ENCODE data around the gene VPS13C. TPM values are rescaled to one million over a fixed set of nuclear protein-coding genes. Genes with fewer than 3 reads are reported as not detected.

VPS13C gene
- total and polyA plus RNA-seq, 2 experiments from 2014 or later: 10.2 to 20.5 TPM

- H2AFZ ChIP-seq: no peak overlapping the region
- H3K4me3 ChIP-seq: no peak overlapping the region
- H3F3A ChIP-seq (replicated peaks; ENCODE audit: low read depth): no peaks in the 10 kb centered on the region
- H3K36me3 ChIP-seq (ENCODE audit: insufficient read depth): no peaks in the 10 kb centered on the region
- DNase-seq (ENCODE audit: low spot score) (no peak), ATAC-seq (no peak)
- Mint-ChIP-seq H3K27ac (no peak overlapping the region), H3K9me3 (no peaks in the 10 kb centered on the region), H3K27me3 (ENCODE audit: insufficient read depth, low read depth, poor library complexity) (no peaks in the 10 kb centered on the region), H3K36me3 (ENCODE audit: low read depth) (no peaks in the 10 kb centered on the region), H3K4me1 (no peaks in the 10 kb centered on the region), H3K4me3 (no peak overlapping the region)
- no peaks in the 10 kb centered on the region for H3K79me2 ChIP-seq (replicated peaks; ENCODE audit: insufficient read depth)
- H3K9me2 ChIP-seq (ENCODE audit: insufficient read depth): no peaks in the 10 kb centered on the region
- no peak overlapping the region for H3K4me2 ChIP-seq
- H3K27ac ChIP-seq (ENCODE audit: low read depth): no peak overlapping the region
- H3K27me3 ChIP-seq (ENCODE audit: insufficient read depth): no peaks in the 10 kb centered on the region
- H4K20me1 ChIP-seq (replicated peaks; ENCODE audit: insufficient read depth): no peaks in the 10 kb centered on the region
- TF ChIP-seq CREB1 (CRISPR knock-in tag; IDR thresholded peaks at IDR 0.05; ENCODE audit: low read depth): no peak
- no peak for TF ChIP-seq STAT1 (IDR thresholded peaks at IDR 0.05; ENCODE audit: unreplicated experiment)
- no peak for TF ChIP-seq REST (IDR thresholded peaks at IDR 0.05; ENCODE audit: unreplicated experiment)
- TF ChIP-seq ETS1 (IDR thresholded peaks at IDR 0.05): no peak
- TF ChIP-seq POLR2AphosphoS5 (IDR thresholded peaks at IDR 0.05; ENCODE audit: low read depth): no peak
- no peak for TF ChIP-seq EZH2phosphoT487 (IDR thresholded peaks at IDR 0.05; ENCODE audit: unreplicated experiment)
- no peak for TF ChIP-seq ZNF114 (CRISPR knock-in tag; IDR thresholded peaks at IDR 0.05)
- TF ChIP-seq EZH2 (IDR thresholded peaks at IDR 0.05; ENCODE audit: low read depth, unreplicated experiment): no peak
- no peak for TF ChIP-seq ZNF462 (CRISPR knock-in tag; IDR thresholded peaks at IDR 0.05)
- TF ChIP-seq NANOG (IDR thresholded peaks at IDR 0.05; ENCODE audit: borderline replicate concordance): no peak
- no peak for TF ChIP-seq CTCF (conservative IDR thresholded peaks at IDR 0.05; ENCODE audit: low read depth in 2 of 2)
- no peak for TF ChIP-seq JUNB (IDR thresholded peaks at IDR 0.05; ENCODE audit: unreplicated experiment)
- TF ChIP-seq ZNF331 (CRISPR knock-in tag; IDR thresholded peaks at IDR 0.05; ENCODE audit: low read depth): no peak
- H3K4me1 ChIP-seq (ENCODE audit: insufficient read depth): no peaks in the 10 kb centered on the region
Observed at GRCh38 chr15:61978225-61978624, 82.0 kb downstream of the VPS13C start.

All from GM23338 (cell line).